ENCODE results near the gene CRYBG3.
A peak's percentile ranks its signal among the peaks of the same experiment; 100 is the strongest.

CRYBG3 gene

DNA sequence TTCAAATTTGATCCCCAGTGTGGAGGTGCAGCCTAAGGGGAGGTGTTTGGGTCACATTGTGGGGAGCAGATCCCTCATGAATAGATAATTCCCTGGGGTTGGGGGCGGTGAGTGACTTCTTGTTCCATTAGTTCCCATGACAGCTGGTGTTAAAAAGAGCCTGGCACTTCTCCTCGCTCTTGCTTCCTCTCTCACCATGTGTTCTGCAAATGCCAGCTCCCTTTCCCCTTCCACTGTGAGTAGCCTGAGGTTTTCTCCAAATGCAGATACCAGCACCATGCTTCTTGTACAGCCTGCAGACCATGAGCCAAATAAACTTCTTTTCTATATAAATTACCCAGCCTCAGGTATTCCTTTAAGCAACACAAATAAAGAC is 127.3 kb downstream of the CRYBG3 start:
- DNase-seq: no peak

DNA sequence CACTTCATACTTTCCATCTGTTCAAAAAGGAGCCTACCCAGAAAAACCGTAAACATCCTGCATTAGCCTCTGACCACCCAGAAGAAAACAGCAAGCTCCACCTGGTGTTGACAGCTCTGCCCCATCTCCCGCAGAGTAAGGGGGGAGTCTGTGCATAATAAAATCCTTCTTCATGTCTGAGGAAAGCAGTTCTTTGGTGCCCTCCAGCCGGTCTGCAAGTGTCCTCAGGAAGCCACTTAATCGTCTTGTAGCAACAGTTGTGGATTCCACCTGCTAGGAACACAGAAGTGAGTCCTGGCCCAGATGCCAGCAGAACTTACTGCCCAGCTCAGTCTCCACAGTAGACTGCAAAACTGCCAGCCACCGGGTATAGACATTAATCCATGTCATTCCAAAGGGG is 127.9 kb downstream of the CRYBG3 start:
- no peak for DNase-seq

DNA sequence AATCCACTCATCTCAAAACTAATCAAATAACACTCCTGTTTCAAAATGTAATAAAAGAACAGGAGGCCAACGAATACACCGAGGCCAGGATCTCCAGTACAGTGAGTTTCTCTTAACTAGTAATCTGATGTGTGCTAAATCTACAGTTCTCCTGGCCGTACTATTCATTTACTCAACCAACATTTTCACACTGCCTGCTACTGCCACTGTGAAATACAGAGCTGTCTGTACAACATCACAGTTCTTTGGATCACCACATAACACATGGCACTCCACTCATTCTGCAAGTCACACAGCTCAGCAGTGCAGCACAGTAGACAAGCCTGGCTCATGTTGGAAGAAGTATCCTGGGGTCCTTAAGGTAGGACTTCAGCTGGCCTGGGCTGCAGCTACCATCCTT is 128.5 kb downstream of the CRYBG3 start:
- no peak for DNase-seq

DNA sequence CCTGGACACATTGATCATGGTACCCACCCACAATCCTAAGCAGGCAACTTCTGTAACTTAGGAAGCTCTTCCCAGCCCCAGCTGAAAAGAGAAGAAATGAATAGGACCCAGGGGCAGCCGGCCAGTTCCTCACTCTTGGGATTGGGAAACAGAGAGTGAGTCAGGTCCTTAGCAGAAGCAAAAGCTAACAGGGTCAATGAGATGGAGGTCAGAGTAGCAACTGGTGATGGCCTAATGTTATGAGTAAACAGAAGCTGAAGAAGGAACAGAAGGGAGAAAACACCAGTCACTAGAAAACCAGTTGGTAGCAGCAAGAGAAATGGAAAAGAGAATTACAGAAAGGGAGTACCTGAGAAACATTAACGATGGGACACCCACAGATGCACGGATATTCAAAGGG is 130.5 kb downstream of the CRYBG3 start:
- peak; percentile 6 for DNase-seq

DNA sequence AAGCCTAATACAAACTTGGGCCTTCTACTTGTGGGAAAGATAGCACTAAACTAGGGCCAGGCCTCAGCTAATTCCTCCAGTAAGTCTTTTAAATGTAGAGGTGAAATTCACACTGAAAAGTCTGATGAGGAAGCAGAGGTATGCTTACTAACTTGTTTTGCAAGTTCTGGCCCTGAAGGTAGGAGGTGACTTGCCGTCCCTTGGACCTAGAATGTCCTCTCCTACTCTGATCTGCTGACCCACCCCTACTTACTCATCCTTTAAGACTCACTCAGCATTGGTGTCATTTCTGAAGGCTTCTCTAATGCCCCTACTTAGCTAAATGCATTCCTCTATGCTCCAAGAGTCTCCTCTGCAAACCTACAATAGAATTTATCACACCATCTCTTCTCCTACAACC is 131.1 kb downstream of the CRYBG3 start:
- no peak for DNase-seq

DNA sequence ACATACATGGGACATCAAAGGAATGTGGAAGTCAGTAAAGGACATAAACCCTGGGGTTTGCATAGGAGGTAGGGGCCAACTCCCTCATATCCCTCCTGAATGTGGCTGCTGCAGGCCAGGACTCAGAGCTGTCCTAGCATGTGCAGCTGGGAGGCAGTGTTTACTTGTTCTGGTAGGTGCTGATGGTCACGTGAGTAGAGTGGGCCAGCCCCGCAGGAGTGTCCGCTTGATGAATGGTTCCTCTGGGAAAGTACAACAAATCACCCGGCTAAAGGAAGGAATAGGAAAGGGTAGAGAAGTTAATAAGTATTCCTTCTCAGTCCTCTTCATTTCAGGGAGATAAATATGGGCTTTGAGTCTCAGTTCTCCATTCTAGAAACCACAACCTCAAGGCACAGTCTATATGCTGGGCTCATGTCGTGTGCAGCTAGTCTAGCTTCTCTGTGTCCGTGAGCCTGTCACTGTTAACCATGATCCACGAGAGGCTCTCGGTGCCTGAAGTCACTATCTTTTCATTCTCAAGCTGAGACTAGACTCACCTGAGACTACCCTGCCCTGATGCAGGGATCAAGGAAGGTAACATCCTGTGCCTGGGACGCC is 132.5 kb downstream of the CRYBG3 start:
- DNase-seq: no peak

DNA sequence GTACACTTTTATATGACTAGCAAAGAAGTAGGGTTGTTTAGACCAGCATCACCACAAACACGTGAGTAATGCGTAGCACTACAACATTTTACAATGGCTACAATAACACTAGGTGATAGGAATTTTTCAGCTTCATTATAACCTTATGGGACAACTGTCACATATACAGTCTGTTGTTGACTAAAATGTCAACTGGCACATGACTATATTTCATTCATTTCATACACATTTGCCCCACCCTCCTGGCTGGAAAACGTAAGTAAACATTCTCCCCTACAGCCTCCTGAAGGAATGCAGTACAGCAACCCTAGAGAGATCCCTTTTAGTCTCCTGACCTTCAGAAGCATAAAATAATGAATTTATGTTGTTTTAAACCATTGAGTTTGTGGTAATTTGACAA is 134.2 kb downstream of the CRYBG3 start:
- no peak for DNase-seq

DNA sequence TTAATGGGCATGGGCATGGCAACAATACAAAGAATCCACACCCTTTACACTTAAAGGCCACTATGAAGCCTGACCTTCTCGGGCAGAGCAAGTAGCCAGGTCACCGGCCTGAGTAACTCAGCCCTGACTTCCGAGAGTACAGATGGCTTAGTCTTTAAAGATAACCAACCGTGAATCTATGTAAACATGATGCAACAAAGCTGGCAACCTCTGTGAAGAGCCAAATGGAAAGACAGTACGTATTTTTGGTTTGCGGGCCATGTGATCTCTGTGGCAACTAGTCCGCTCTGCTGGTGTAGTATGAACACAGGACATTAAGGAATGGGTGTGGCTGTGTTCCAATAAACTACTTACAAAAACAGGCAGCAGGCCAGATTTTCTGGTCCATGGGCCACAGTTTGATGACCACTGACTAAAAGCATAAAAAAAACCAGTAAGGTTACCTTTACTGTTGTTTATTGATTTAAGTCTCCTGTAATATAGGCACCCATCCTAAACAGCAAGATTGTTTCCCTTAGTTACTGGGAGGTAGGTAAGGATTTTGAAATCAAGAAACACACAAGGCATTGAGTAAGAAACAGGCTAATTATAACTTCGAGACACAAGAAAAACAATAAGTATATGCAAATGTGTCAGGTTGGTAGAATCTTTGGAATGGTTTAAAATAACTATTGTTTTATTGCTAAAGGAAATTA is 136.0 kb downstream of the CRYBG3 start:
- peak; percentile 15 for DNase-seq

DNA sequence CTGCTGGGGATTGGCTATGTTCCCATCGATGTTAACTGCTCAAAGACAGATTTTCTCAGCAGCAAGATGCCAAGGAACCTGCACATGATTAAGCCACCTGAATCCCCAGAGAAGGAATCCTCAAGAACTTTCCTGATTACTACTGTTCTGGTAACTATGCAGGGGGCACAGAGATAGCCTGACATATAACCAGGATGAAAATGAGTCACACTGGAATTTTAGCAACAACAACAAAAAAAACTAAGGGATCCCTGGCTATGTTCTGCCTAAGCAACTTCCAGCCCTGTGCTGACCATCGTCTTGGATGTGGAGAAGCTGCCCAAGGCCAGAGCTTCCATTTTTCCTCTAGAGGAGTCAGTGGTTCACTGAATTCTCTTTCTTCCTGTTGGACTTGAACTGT is 136.6 kb downstream of the CRYBG3 start:
- no peak for DNase-seq

DNA sequence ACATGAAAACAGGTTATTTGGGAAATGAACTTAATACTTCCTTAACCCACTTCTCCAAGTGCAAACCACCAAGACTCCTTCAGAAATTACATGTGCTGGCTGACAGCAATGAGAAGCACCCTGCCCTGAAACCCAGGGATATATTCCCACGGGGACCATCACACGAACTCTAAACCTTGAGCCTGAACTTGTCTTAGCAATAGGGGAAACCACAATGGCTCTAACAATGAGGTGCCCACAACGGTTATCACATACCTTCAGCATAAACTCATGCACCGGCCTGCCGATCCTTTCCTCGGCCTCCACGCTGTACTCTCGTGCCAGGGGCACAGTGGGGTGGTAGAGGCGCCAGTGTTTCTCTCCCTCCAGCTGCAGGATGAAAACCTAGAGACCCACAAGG is 137.0 kb downstream of the CRYBG3 start:
- no peak for DNase-seq

DNA sequence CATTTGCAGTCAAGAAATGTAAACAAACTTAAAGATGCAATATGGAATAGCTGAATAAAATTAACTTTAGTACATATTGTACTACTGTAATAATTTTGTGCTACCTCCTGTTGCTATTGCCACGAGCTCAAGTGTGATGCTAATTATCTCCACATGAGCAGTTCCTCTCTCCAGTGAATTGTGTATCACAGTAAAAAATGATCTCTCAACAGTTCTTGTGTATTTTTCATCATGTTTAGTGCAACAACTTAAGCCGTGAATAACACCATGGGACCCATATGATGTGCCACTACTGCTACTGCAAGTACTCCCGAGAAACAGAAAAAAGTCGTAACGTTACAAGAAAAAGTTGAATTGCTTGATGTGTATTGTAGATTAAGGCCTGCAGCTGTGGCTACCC is 138.1 kb downstream of the CRYBG3 start:
- no peak for DNase-seq

DNA sequence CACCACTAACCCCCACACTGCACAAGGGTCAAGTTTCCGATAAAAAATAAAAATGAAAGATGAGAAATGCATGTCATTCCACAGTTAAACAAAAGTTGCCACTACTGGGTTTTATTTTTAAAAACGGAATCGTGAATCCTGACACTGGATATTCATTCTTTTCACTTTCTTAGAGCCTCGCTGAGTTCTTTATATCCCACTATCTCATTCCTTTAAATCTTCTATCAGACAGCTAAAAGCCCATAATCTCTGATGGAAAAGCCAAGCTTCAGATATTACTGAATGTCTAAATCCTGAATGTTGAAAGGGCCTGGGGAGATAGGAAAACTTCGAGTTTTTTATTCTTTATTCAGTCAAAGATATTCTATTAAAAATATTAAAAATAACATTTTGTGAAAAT is 138.7 kb downstream of the CRYBG3 start:
- no peak for DNase-seq

DNA sequence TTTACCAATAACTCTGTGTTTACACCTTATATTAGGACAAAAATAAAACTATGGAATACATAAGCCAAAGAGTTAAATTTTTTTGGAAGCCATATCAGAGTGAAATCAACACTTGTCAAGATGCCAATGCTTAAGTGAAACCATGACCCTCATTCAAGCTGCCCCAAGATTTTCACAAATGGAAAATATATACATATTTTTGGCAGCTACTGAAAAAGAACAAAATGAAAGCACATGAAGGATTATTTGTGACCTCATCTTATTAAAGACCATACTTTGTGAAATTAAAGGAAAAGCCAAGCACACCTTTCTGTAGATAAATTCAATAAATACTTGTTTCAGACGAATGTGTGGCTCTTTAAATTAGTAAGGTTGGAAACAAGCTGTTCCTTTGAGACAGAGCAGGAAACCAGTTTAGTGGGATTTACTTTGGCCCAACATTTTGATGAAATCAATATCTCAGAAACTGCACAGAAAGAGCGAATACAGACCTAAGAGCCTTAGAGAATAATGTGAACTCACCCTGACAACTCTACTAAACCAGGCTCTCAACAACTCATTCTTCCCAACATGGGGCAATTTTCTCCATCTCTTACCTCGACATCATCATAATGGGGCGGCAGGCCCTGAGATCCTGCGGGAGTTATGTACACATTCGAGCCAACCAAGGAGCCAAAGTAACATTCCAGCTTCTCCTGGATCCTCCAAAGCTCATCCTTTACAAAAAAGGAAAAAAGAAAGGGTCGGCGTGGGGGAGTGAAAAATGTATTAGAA is 139.4 kb downstream of the CRYBG3 start:
- DNase-seq: no peak

DNA sequence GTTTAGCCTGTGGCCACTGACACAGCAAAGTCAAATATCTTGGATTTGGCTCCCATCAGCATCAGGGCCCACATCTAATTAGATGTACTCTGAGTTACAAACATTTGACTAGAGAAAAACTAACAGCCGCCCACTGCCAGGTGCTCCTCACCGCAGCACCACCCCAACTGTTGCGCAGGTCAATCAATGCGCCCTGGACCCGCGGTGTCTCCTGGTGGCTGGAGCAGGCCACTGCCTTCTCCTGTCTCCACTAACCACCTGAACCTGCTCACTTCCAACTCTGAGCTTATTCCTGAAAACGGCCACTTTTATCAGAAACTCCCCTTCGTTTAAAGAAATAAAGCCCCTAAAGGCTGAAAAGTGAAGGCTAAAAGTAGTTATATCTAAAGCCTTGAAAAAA is 146.2 kb downstream of the CRYBG3 start:
- no peak for DNase-seq

DNA sequence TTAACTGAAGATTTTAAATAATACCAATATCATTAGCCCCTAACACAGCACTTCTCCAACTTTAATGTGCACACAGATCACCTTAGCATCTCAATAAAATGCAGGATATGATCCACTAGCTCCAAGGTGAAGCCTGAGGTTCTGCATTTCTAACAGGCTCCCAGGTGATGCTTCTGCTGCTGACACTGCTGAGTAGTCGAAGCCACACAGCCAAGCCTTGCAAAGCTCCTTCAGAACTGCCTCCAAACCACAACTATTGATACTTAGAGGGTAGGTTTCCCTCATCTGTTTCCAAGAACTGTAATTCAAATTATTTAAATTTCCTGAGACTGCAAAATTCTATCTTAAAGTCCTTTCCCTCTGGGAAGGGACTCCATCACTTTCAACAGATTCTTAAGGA is 146.6 kb downstream of the CRYBG3 start:
- DNase-seq: no peak

DNA sequence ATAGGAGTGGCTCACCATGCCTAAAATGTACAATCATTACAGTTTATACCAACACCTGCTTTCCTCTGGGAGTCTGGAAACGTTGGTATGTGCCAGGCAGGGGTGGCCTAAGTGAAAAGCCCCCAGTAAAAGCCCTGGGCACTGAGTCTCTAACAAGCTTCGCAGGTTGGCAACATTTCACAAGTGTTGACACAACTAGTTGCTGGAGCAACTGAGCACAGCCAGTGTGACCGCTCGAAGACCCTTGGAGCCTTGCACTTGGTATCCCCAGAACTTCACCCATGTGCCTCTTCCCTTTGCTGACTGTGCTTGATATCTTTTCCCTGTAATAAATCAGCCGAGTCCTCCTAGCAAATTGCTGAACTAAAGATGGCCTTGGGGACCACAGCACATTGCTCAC is 147.7 kb downstream of the CRYBG3 start:
- DNase-seq: no peak

DNA sequence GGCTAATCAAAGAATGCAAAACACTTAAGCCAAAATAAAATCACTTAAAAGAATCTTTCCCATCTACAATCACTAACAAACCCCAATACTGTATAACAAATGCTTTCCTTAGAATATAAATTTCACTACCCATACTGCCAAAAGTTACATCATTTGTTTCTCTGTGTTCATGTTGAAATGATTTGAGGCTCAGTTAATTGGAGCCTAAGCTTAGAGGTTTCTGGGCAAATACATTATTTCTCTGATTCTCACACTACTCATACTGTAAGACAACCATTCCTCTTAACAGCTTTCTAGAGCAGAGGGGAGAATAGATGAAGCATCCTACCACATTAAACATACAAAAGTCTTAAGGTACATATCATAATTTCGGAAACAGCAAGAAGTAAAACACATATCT is 148.3 kb downstream of the CRYBG3 start:
- DNase-seq: no peak

DNA sequence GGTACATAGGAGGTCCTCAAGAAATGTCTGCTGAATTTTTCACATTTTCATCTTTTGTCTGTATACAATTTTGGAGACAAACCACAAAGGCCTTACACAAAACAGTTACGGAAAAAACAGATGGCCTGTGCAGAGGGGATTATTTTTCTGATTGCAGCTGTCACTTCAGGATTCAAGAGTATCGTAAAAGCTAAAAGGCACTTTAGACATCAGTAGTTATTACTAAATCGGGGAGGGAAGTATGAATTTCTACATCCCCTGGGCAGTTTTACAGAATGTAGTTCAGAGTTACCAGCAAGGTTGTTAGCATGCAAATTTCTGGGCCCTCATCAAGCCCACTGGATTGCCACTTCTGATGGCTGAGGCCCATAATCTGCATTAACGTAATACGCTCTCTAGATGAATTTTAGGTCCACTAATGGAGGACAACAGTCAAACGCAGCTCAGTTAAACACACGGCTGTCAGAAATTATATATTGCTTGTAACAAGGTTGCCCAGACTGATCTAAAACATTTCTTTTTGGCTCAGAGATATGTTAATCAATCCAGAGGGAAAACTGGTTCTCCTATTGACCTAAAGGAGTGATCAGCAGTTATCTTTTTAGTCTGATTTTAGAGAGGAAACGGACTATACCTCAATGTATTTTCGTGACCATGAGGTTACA is 149.3 kb downstream of the CRYBG3 start:
- DNase-seq: no peak

DNA sequence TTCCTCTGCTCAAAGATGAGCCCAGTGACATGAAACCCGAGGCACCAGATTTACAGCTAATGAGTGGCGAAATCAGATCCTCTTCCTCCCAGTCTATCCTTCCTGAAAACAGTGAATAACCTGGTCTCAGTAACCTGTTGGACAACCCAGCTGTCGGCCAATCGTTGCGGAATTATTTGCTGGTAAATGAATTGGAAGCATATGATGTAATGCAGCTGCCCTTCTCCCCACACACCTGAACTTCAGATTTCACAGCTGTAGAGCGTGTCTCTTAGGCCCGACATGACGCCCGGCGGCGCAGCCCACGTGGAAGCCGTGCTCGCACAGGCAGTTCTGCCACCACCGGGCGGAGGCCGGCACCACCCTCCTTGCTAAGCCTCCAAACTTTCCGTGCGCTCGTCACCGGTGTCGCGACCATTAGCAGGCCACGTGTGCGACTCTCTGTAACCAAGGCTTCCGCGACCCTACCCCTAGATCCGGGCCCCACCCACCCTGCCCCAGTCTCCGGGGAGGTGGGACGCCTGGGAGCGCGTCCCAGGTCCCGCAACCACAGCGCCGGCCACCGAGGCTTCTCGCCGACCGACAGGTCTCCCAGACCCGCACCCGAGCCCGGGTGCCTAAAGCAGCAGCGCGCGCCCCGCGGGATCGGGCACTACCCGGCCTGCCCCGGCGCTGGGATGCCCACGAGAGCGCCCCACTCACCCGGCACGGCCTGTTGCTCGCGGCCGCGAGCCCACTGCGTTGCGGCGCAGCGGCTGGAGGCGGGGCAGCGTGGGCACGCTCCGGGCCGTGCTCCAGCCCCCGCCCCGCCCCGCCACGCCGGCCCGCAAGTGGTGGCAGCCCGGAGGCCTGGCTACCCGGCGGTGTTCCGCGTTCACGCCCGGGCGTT is 150.1 kb downstream of the CRYBG3 start, which contains the start of gene RIOX2:
TSS of gene RIOX2 (minus strand) at position 753 of the 889 bp plus-strand sequence. CDS start 4,838 bp downstream, outside the sequence.
- peak; percentile 85 for DNase-seq

DNA sequence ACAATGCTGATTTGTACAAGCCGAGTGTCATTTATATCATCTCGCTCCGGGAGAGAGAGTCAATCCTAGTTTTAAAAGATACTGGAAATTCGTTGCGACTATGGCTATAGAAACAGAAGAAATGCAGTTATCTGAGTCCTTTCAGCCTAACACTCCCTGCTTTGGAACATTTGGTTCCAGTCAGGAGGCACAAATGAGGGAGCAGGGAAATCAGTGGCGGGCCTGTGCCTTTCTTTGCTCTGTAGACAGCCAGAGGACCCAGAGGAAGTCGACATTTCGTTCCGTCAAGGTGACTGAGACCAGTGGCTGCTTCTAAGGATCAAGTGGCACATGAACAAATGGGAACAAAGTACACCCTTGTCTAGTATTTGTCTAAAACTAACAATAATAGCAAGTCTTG is 151.2 kb downstream of the CRYBG3 start:
- peak; percentile 43 for DNase-seq

DNA sequence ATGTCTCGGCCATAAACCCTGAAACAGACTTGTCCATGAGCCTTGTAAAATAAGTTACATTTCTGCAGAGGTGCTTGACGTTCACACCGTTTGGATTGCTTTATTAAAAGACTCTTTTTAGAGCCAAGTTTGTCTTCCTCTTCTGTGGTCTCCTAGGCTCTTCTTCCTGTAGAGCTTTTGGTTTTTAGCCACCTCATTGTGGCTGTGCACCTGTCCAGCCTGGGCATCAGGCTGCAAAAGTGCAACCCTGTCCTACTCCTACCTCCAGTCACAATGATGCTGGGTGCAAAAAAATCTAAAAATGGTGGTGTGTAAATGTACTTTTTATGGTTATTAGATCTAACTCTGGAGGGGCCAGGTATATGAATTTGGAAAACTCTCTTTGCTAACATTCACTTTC is 153.2 kb downstream of the CRYBG3 start:
- no peak for DNase-seq

DNA sequence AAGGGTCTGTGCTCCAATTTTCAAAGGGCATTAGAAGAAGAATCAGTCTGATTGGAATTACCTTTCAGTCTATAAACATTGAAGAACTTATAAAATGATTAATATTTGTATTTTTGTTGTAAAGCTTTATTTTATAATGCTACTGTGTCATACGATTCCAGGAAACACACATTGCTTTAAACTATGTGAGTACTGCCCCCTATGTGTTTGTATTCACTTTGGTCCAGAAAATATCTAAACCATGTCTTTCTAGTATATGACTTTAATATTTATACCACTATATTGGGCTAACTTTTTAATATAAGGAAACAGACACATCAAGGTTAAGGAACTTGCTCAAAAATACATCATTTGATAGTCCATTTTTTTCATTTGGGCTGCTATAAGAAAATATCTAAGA is 153.7 kb downstream of the CRYBG3 start:
- no peak for DNase-seq

DNA sequence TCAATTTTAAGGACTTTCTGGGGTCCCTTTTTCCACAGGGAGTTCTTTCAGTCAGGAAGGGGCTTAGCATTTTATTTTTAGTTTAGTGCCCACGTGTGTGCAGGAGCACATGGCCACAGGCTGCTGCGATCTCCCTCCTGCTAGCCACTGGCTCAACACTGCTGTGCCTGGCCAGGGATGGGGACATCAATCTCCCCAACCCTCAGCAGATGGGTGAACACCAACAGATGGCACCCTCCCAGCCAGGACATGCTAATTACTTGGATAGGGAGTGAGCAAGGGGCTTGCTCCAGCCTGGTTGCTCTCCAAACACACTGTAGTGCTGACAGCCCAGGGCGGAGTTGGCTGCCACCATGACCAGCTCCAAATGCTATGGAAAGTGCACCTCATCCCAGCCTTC is 157.8 kb downstream of the CRYBG3 start:
- DNase-seq: no peak

Measured in DMS53 (cell line).